GM12865 (cell line): ENCODE results near the gene EVA1A.

Experiments used
- DNase-seq: peaks from one replicate; pipeline ENCODE4 v3.0.0; 2010; ENCODE audit warnings: low read depth
- H3K4me3 ChIP-seq: 2 replicates; pipeline ENCODE4 v1.5.1; 2011; ENCODE audit warnings: mild to moderate bottlenecking, low read depth, low read length, control low read depth
- TF ChIP-seq, protein P1 (sequence below): IDR thresholded peaks from 2 replicates; pipeline ENCODE4 v1.5.1; 2011; ENCODE audit warnings: low read length, control low read depth, low read depth, inconsistent platforms; ENCODE audit not compliant: insufficient read depth; ENCODE audit errors: missing control alignments

Gene EVA1A

GRCh38 chr2:75498907-75499306 is 61.8 kb downstream of the EVA1A start:
- TF ChIP-seq, protein P1, sequence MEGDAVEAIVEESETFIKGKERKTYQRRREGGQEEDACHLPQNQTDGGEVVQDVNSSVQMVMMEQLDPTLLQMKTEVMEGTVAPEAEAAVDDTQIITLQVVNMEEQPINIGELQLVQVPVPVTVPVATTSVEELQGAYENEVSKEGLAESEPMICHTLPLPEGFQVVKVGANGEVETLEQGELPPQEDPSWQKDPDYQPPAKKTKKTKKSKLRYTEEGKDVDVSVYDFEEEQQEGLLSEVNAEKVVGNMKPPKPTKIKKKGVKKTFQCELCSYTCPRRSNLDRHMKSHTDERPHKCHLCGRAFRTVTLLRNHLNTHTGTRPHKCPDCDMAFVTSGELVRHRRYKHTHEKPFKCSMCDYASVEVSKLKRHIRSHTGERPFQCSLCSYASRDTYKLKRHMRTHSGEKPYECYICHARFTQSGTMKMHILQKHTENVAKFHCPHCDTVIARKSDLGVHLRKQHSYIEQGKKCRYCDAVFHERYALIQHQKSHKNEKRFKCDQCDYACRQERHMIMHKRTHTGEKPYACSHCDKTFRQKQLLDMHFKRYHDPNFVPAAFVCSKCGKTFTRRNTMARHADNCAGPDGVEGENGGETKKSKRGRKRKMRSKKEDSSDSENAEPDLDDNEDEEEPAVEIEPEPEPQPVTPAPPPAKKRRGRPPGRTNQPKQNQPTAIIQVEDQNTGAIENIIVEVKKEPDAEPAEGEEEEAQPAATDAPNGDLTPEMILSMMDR, result no peak
- no peak for DNase-seq
- no peak overlapping the region for H3K4me3 ChIP-seq

DNA sequence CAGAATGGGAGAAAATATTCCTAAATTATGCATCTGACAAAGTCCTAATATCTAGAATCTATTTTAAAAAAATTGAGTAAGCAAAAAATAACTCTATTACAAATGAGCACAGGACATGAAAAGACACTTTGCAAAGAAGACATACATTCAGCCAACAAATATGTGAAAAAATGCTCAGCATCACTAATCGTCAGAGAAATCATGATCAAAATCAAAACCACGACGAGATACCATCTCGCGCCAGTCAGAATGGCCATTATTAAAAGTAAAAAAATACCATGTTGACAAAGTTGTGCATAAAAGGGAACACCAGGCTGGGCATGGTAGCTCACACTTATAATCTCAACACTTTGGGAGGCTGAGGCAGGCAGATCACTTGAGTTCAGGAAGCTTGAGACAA is 63.5 kb downstream of the EVA1A start:
- TF ChIP-seq, protein P1, result no peak
- no peak overlapping the region for H3K4me3 ChIP-seq

DNA sequence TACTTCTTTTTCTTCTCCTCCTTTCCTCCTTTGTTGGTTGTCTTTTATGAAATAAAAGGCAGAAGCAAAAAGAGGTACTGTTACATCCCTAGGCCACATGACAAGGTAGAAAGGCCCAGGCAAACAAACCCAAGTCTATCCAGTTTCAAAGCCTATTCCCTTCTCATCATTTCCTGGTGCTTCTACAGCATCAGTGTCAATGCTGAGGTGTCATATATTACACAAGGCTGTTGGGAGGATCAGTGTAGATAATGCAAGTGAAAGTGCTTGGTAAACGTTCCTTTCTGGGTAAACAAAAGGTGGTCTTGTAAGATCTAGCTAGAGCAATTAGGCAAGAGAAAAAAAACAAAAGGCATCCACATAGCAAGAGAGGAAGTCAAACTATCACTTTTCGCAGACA is 64.9 kb downstream of the EVA1A start:
- TF ChIP-seq, protein P1, result no peak
- no peak for DNase-seq
- no peak overlapping the region for H3K4me3 ChIP-seq

More for the DNA sequence above, 63.5 kb downstream of the EVA1A start:
- no peak for DNase-seq

DNA sequence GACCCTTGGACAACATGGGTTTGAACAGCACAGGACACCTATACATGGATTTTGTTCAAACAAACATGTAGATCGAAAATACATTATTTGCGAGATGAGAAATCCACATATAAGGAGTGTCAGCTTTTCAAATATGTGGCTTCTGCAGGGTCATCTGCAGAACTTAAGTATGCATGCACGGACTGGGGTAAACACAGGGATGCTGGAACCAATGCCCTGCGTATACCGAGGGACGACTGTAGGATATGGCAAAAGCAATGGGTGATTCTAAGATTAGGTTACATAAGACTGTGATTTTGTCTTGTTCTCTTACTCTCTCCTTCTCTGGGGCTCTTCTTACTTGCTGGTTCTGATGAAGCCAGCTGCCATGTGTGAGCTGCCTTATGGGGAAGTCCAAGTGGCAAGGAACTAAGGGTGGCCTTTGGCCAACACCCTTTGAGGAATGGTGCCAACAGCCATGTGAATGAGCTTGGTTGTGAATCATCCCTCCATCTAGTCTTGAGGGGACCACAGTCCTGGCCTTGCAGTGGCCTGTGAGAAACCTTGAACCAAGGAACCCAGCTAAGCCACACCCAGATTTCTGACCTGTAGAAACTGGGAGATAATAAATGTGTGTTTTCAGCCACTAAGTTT is 66.5 kb downstream of the EVA1A start:
- no peak overlapping the region for H3K4me3 ChIP-seq
- no peak for DNase-seq
- TF ChIP-seq, protein P1, result no peak

GRCh38 chr2:75493230-75493629 is 67.5 kb downstream of the EVA1A start:
- no peak for DNase-seq
- TF ChIP-seq, protein P1, result no peak
- no peak overlapping the region for H3K4me3 ChIP-seq

DNA sequence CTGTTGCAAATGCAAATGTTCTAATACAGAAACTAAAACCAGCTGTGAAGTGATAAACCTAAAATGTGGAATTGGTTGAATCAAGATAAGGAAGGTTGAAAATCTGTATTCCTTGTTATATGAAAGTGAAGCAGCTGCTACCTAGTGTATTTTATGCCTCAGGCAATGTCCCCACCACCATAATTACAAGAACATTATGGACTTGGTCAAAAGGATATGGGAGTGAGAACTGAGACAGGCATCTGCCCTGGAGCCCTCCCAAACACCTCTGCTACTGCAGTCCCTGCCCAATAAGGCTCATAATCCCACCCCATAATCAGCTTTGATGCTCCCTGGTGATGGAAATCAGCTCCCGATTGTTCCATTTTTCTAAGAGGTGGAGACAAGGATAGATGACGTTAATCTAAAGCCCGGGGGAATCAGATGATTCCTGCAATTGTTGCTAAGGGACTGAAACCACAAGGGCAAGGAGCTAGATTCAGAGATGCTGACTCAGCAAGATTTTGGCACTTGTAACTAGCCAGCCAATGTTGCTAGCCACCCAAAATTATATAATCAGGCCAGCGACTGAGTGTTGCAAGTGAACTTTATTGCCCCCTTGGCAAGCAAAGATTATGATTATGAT is 69.5 kb downstream of the EVA1A start:
- TF ChIP-seq, protein P1, result no peak
- H3K4me3 ChIP-seq, result no peak overlapping the region
- DNase-seq, result no peak

DNA sequence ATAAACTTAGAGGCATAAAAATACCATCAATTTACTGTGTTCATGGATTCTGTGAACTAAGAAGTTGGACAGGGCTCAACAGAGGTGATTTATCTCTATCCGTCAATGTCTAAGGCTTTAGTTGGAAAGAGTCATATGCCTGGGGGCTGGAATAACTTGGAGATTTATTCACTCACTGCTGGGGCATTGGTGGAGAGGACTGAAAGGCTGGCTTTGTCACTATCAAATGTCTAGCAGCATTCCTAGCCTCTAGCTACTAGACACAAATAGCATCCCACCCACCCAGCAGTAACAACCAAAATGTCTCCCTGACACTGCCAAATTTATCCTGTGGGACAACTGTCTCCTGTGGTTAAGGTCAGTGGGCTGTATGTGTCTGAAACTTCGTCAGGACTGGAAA is 71.0 kb downstream of the EVA1A start:
- no peak overlapping the region for H3K4me3 ChIP-seq

More for the DNA sequence above, 71.0 kb downstream of the EVA1A start:
- TF ChIP-seq, protein P1, result no peak
- no peak for DNase-seq
